ENCODE results near the gene NOL4L. TPM values are rescaled to one million over a fixed set of nuclear protein-coding genes. Genes with fewer than 3 reads are reported as not detected.

NOL4L gene
- total RNA-seq, 1 donor from 2014 or later, result 19.7 TPM

- H3K27ac ChIP-seq, result no peak overlapping the region
- no peaks in the 10 kb centered on the region for H3K27me3 ChIP-seq
- ATAC-seq (no peak), DNase-seq (no peak)
- no peaks in the 10 kb centered on the region for H3K36me3 ChIP-seq
- H3K9me3 ChIP-seq, result no peaks in the 10 kb centered on the region
- TF ChIP-seq CTCF (IDR thresholded peaks at IDR 0.05), result no peak
- intact Hi-C loops (cut with DNase I), result no loop called here
- no peak overlapping the region for H3K4me3 ChIP-seq
- H3K4me1 ChIP-seq, result no peaks in the 10 kb centered on the region
Observed at GRCh38 chr20:32575805-32576204, 9.3 kb downstream of the NOL4L start.

- intact Hi-C loops (cut with DNase I), result no loop called here
- ATAC-seq (no peak), DNase-seq (no peak)
- Histone ChIP-seq H3K9me3 (no peaks in the 10 kb centered on the region), H3K36me3 (no peaks in the 10 kb centered on the region), H3K27me3 (no peaks in the 10 kb centered on the region), H3K4me1 (no peaks in the 10 kb centered on the region), H3K27ac (no peak overlapping the region), H3K4me3 (no peak overlapping the region)
- no peak for TF ChIP-seq CTCF (IDR thresholded peaks at IDR 0.05)
Observed at GRCh38 chr20:32575227-32575581, 9.9 kb downstream of the NOL4L start.

- no peaks in the 10 kb centered on the region for H3K27me3 ChIP-seq
- H3K36me3 ChIP-seq, result no peaks in the 10 kb centered on the region
- TF ChIP-seq CTCF (IDR thresholded peaks at IDR 0.05), result no peak
- H3K4me1 ChIP-seq, result no peaks in the 10 kb centered on the region
- DNase-seq, result no peak
- H3K27ac ChIP-seq, result no peak overlapping the region
- intact Hi-C loops (cut with DNase I), result no loop called here
- no peaks in the 10 kb centered on the region for H3K9me3 ChIP-seq
- ATAC-seq, result peak; percentile 26
- H3K4me3 ChIP-seq, result no peak overlapping the region
Observed at GRCh38 chr20:32574296-32575226, 10.6 kb downstream of the NOL4L start.

- ATAC-seq (no peak), DNase-seq (no peak)
- no peaks in the 10 kb centered on the region for H3K27me3 ChIP-seq
- H3K4me3 ChIP-seq, result no peak overlapping the region
- TF ChIP-seq CTCF (IDR thresholded peaks at IDR 0.05), result no peak
- H3K9me3 ChIP-seq, result no peaks in the 10 kb centered on the region
- H3K4me1 ChIP-seq, result no peaks in the 10 kb centered on the region
- intact Hi-C loops (cut with DNase I), result no loop called here
- H3K27ac ChIP-seq, result no peak overlapping the region
- no peaks in the 10 kb centered on the region for H3K36me3 ChIP-seq
Observed at GRCh38 chr20:32573167-32573851, 11.8 kb downstream of the NOL4L start.

GRCh38 chr20:32572271-32572968 lies 12.7 kb downstream of the NOL4L start:
- no peak for TF ChIP-seq CTCF (IDR thresholded peaks at IDR 0.05)
- no peak overlapping the region for H3K4me3 ChIP-seq
- H3K27me3 ChIP-seq, result no peaks in the 10 kb centered on the region
- no peaks in the 10 kb centered on the region for H3K36me3 ChIP-seq
- no peak overlapping the region for H3K27ac ChIP-seq
- intact Hi-C loops (cut with DNase I), result no loop called here
- no peaks in the 10 kb centered on the region for H3K9me3 ChIP-seq
- no peak for ATAC-seq
- no peaks in the 10 kb centered on the region for H3K4me1 ChIP-seq
- DNase-seq, result no peak
